GM04504 (cell line): ENCODE data around the gene CACNA2D2.

ENCODE experiments used
- DNase-seq: peaks from one replicate; pipeline ENCODE4 v3.0.0-alpha.2; 2012; ENCODE audit warnings: low read depth

The CACNA2D2 gene

GRCh38 chr3:50502225-50502583 is 1.2 kb downstream of the CACNA2D2 start:
- DNase-seq, result no peak

- no peak for DNase-seq
Observed at GRCh38 chr3:50495609-50496423, 7.6 kb downstream of the CACNA2D2 start.

- DNase-seq, result no peak
Observed at GRCh38 chr3:50494126-50494525, 9.3 kb downstream of the CACNA2D2 start.

GRCh38 chr3:50493623-50494022 is 9.8 kb downstream of the CACNA2D2 start:
- no peak for DNase-seq

GRCh38 chr3:50493086-50493485 is 10.3 kb downstream of the CACNA2D2 start:
- no peak for DNase-seq

GRCh38 chr3:50491023-50491422 is 12.4 kb downstream of the CACNA2D2 start:
- no peak for DNase-seq

- DNase-seq, result no peak
Observed at GRCh38 chr3:50490424-50490823, 13.0 kb downstream of the CACNA2D2 start.

GRCh38 chr3:50487181-50487580 is 16.3 kb downstream of the CACNA2D2 start:
- DNase-seq, result no peak

- peak; percentile 2 for DNase-seq
Observed at GRCh38 chr3:50486219-50486888, 17.1 kb downstream of the CACNA2D2 start.

GRCh38 chr3:50484722-50485121 is 18.7 kb downstream of the CACNA2D2 start:
- DNase-seq, result no peak

- no peak for DNase-seq
Observed at GRCh38 chr3:50483374-50483773, 20.1 kb downstream of the CACNA2D2 start.

GRCh38 chr3:50481992-50482391 is 21.4 kb downstream of the CACNA2D2 start:
- no peak for DNase-seq

- no peak for DNase-seq
Observed at GRCh38 chr3:50480471-50480870, 23.0 kb downstream of the CACNA2D2 start.

- DNase-seq, result no peak
Observed at GRCh38 chr3:50479523-50479922, 23.9 kb downstream of the CACNA2D2 start.

- DNase-seq, result no peak
Observed at GRCh38 chr3:50478671-50479260, 24.7 kb downstream of the CACNA2D2 start.

GRCh38 chr3:50478051-50478450 is 25.4 kb downstream of the CACNA2D2 start:
- DNase-seq, result no peak

GRCh38 chr3:50475348-50475747 is 28.1 kb downstream of the CACNA2D2 start:
- no peak for DNase-seq

- peak; percentile 3 for DNase-seq
Observed at GRCh38 chr3:50474717-50475116, 28.7 kb downstream of the CACNA2D2 start.

- no peak for DNase-seq
Observed at GRCh38 chr3:50473768-50474167, 29.7 kb downstream of the CACNA2D2 start.

- DNase-seq, result no peak
Observed at GRCh38 chr3:50472958-50473357, 30.5 kb downstream of the CACNA2D2 start.

GRCh38 chr3:50470658-50471057 is 32.8 kb downstream of the CACNA2D2 start:
- no peak for DNase-seq

- no peak for DNase-seq
Observed at GRCh38 chr3:50467919-50468318, 35.5 kb downstream of the CACNA2D2 start.

GRCh38 chr3:50466177-50466576 is 37.3 kb downstream of the CACNA2D2 start:
- DNase-seq, result no peak
